Midbrain (tissue), 1 donor: ENCODE data around the gene VASH2.
"Not testable (repeated sequence)": the region's sequence is repeated elsewhere in the genome, so short reads cannot be mapped to it uniquely, and the experiment has no call there.

Source experiments
- DNase-seq: peaks from one replicate; lab custom pipeline; 2025; lab: John Stamatoyannopoulos, UW

Gene VASH2

GRCh38 chr1:212957546-212957945 is 7.2 kb downstream of the VASH2 start:
- no peak for DNase-seq

GRCh38 chr1:212958175-212958574 is 7.8 kb downstream of the VASH2 start:
- no peak for DNase-seq

GRCh38 chr1:212959266-212960220 is 9.2 kb downstream of the VASH2 start:
- DNase-seq, result no peak

DNA sequence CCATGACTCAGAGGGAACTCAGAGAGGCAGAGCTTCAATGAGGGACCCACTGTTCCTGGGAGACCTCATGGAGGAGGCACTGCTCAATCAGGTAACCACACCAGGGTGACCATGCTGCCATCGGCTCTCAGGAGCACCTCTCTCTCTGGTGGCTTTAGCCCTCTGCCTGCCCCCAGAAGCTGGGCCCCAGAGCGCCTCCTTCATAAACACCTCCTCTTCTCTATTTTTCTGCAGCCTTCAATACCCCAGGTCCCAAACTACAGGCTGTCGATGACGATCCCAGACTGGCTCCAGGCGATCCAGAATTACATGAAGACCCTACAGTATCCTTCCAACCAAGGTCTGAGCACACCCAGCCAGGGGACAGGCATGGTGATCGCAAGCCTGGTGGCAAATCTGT is 10.6 kb downstream of the VASH2 start:
- DNase-seq, result no peak

GRCh38 chr1:212962509-212962908 is 12.2 kb downstream of the VASH2 start:
- DNase-seq, result no peak

DNA sequence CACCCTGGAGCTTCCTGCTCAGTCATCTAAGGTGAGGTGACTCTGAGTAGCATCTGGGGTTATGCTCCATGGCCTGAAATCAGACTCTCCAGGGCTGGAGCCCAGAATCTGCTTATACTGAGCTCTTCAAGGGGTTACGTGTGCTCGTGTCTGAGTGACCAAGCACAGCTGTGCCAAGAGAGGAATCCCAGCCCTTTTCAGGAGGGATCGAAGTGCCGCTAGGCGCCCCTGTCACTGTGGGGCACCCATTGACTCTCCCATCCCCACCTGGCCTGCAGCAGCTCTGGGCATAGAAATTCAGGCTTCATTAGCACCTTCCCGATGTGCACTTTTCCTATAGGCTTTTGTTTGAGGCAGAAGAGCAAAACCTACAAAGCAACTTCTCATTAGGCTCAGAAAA is 13.8 kb downstream of the VASH2 start:
- DNase-seq, result no peak

DNA sequence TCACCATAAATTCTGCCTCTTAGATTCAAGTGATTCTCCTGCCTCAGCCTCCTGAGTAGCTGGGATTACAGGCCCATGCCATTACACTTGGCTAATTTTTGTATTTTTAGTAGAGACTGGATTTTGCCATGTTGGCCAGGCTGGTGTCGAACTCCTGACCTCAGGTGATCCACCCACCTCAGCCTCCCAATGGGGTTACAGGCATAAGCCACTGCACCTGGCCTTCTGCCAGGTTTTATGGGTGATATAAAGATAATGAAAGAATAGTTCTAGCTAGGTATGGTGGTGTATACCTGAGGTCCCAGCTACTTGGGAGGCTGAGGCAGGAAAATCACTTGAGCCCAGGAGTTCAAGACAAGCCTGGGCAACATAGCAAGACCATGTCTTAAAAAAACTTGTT is 14.7 kb downstream of the VASH2 start:
- not testable (repeated sequence) for DNase-seq

DNA sequence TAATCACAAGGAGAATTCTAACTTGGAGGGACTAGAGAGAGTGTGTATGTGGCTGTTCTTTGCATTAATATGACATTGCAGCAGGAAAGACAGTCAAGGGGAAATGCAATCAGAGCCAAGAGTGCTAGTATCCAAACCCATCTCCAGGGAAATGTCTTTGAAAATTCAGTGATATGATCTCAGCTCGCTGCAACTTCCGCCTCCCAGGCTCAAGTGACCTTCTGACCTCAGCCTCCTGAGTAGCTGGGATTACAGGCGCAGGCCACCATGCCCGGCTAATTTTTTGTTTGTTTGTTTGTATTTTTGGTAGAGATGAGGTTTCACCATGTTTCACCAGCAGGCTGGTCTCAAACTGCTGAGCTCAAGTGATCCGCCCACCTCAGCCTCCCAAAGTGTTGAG is 16.3 kb downstream of the VASH2 start:
- no peak for DNase-seq

GRCh38 chr1:212967801-212968200 is 17.5 kb downstream of the VASH2 start:
- DNase-seq, result no peak

- DNase-seq, result no peak
Measured at GRCh38 chr1:212968368-212968863, 18.1 kb downstream of the VASH2 start.

- no peak for DNase-seq
Measured at GRCh38 chr1:212970085-212970484, 19.7 kb downstream of the VASH2 start.

- DNase-seq, result no peak
Measured at GRCh38 chr1:212971312-212971711, 21.0 kb downstream of the VASH2 start.

DNA sequence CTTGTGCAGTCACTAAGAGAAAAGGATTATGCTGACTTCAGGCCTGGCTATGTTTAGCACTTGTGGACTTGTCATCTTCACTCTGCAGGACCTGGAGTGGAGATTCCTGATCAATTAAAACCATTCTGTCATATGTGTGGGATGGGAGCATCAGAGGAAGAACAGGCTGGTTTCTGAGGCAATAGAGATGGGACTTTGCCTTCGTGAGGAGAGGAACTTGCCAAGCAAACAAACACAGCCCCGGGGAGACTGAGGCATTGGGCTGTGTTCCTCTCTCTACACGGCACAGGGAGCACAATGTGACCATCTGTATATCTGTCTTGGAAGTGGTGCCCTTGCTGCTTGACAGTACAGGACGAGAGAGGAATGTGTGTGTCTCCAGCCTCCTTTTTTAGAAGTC is 23.1 kb downstream of the VASH2 start:
- DNase-seq, result no peak

DNA sequence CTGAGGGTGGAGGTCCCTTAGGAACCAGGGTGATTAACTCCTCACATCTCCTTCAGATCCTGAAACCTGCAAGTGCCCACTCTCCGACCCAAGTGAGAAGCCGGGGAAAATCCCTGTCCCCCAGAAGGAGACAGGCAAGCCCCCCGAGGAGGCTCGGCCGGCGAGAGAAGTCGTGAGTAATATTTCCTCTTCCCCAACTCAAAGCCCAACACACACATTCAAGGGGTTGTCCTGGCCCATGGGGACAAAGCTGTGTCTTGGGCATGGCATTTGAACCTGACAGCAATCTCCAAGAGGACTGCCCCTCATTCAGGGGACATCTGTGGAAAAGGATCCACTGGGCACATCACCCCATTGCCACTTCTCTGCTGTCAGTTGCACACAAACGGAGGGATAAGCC is 23.6 kb downstream of the VASH2 start:
- DNase-seq, result no peak

DNA sequence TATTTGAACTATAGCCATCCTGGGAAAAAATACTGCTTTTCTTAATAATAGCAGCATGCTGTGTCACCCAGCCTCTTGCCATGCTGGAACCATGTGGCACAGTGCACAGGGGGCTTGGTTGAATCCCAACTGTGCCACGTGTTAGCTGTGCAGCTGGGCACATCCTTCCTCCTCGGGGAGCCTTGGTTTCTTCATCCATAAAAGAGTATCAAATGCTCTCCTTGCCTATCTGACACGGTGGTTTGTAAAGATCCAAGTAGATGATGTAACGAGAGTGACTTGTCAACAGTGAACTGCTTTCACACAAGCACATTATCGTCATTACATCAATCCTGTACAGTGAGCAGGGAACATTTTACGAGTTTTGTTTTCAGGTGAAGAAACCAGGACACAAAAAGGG is 24.4 kb downstream of the VASH2 start:
- no peak for DNase-seq

DNA sequence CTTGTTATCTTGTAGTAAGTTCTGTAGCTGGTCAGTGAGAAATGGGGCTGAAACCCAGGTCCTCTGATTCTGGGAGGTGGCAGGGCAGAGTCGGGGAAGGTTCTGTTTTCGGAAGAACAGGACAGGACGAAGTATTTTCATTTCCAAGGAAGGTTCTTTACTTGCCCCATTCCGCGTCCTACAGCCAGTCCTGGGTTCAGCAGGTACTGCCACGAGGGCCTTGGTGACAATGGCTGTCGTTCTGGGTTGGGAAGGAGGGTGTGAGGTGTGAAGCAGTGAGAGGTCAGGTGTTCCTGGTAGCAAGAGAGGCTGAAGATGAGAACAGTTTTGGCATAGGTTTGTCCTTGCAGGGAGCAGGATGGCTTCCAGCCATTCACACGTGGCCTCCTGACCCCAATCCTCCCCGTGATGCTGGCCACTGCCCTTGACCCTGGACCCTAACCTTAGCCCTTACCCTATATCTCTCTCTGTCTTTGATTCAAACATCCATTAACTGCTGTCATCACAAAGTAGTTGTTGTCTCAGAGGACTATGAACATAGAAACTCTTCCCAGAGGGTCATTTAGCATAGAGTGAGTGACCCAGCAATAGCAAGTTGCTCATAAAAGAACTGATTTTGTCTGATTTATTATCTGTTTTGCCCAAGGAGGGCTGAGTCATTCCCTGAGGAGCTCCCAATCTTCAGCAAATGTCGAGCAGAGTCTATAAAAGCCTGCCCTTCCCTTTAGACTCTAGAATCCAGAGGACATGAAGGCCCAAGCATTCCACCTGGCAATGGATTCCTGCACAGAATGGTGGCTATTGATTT is 25.0 kb downstream of the VASH2 start:
- DNase-seq, result no peak

- no peak for DNase-seq
Measured at GRCh38 chr1:212976586-212976985, 26.2 kb downstream of the VASH2 start.

- DNase-seq, result no peak
Measured at GRCh38 chr1:212977781-212978645, 27.7 kb downstream of the VASH2 start.

DNA sequence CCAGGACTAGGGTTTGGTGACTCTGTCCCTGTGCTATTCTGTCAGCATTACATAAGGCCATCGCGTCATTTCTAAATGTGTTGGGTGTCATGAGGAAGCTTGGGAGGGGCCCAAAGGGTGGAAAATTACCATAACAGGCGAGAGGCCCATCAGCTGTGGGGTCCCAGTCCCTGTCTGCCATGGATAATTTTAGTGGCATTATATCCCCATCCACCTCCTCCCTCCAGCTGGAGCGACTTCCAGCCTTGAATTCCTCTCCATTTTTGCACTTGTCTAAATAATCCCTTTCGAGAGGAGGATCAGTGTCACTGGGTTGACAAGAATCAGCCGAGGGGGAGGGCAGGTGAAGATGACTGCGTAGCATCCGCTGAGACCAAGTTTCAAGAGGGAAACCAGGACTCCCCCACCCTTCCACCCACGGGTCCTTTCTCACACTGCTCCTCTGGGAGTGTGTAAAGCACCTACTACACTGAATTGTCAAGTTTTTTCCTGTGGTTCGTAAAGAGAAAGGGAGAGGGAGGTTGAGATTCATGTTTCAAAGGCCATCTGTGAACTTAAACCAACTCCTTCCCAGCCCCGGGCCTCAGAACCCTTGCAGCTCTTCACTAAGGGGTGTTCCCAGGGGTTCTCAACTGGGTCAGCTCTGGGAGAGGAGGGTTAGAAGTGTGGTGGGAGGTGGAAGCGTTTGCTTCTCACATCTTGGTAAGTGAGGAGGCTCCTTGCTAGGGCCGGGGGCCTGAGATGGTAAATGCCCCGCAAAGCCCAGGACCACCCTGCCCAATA is 29.2 kb downstream of the VASH2 start:
- DNase-seq, result no peak

GRCh38 chr1:212980123-212980785 is 29.9 kb downstream of the VASH2 start:
- DNase-seq, result no peak
